ENCODE data around the gene TCHP.

The TCHP gene

GRCh38 chr12:109947521-109947920 lies 47.4 kb downstream of the TCHP start:
- peaks cover 100% of the 10 kb centered on the region for H3K36me3 ChIP-seq
- no peaks in the 10 kb centered on the region for H3K9me3 ChIP-seq
- no peak for TF ChIP-seq CTCF (IDR thresholded peaks at IDR 0.05)
- H3K27ac ChIP-seq = peak overlapping the region; percentile 71
- H3K27me3 ChIP-seq = no peaks in the 10 kb centered on the region
- H3K4me3 ChIP-seq (ENCODE audit: low read depth in 1 of 2, low read length in 1 of 2) = no peak overlapping the region
- H3K4me1 ChIP-seq (ENCODE audit: control insufficient read depth in 1 of 2, insufficient read depth in 1 of 2, low read depth in 1 of 2, low read length in 1 of 2) = peaks cover 13% of the 10 kb centered on the region in 2 experiments

- H3K27ac ChIP-seq = peak overlapping the region; percentile 71
- H3K36me3 ChIP-seq = peaks cover 100% of the 10 kb centered on the region
- H3K4me3 ChIP-seq (ENCODE audit: low read depth in 1 of 2, low read length in 1 of 2) = no peak overlapping the region
- H3K27me3 ChIP-seq = no peaks in the 10 kb centered on the region
- TF ChIP-seq CTCF (IDR thresholded peaks at IDR 0.05) = no peak
- H3K4me1 ChIP-seq (ENCODE audit: control insufficient read depth in 1 of 2, insufficient read depth in 1 of 2, low read depth in 1 of 2, low read length in 1 of 2) = peaks cover 13% of the 10 kb centered on the region in 2 experiments
- no peaks in the 10 kb centered on the region for H3K9me3 ChIP-seq
Observed at GRCh38 chr12:109948368-109948767, 48.3 kb downstream of the TCHP start.

- Histone ChIP-seq H3K27me3 (no peaks in the 10 kb centered on the region), H3K9me3 (no peaks in the 10 kb centered on the region), H3K4me1 (ENCODE audit: control insufficient read depth in 1 of 2, insufficient read depth in 1 of 2, low read depth in 1 of 2, low read length in 1 of 2) (peaks cover 13% of the 10 kb centered on the region in 2 experiments), H3K36me3 (peaks cover 100% of the 10 kb centered on the region), H3K27ac (peak overlapping the region; percentile 71), H3K4me3 (ENCODE audit: low read depth in 1 of 2, low read length in 1 of 2) (no peak overlapping the region)
- TF ChIP-seq CTCF (IDR thresholded peaks at IDR 0.05) = no peak
Observed at GRCh38 chr12:109949089-109949488, 49.0 kb downstream of the TCHP start.

- no peaks in the 10 kb centered on the region for H3K27me3 ChIP-seq
- H3K4me3 ChIP-seq (ENCODE audit: low read depth in 1 of 2, low read length in 1 of 2) = no peak overlapping the region
- H3K36me3 ChIP-seq = peaks cover 100% of the 10 kb centered on the region
- no peak for TF ChIP-seq CTCF (IDR thresholded peaks at IDR 0.05)
- H3K9me3 ChIP-seq = no peaks in the 10 kb centered on the region
- H3K4me1 ChIP-seq (ENCODE audit: control insufficient read depth in 1 of 2, insufficient read depth in 1 of 2, low read depth in 1 of 2, low read length in 1 of 2) = peaks cover 13% of the 10 kb centered on the region in 2 experiments
- H3K27ac ChIP-seq = no peak overlapping the region
Observed at GRCh38 chr12:109950625-109951024, 50.6 kb downstream of the TCHP start.

GRCh38 chr12:109951136-109951535 lies 51.1 kb downstream of the TCHP start:
- TF ChIP-seq CTCF (IDR thresholded peaks at IDR 0.05) = no peak
- Histone ChIP-seq H3K27me3 (no peaks in the 10 kb centered on the region), H3K36me3 (peaks cover 100% of the 10 kb centered on the region), H3K4me1 (ENCODE audit: control insufficient read depth in 1 of 2, insufficient read depth in 1 of 2, low read depth in 1 of 2, low read length in 1 of 2) (peaks cover 12 to 13% of the 10 kb centered on the region in 2 experiments), H3K27ac (no peak overlapping the region), H3K4me3 (ENCODE audit: low read depth in 1 of 2, low read length in 1 of 2) (no peak overlapping the region), H3K9me3 (no peaks in the 10 kb centered on the region)

- Histone ChIP-seq H3K9me3 (no peaks in the 10 kb centered on the region), H3K27ac (no peak overlapping the region), H3K27me3 (no peaks in the 10 kb centered on the region), H3K4me3 (ENCODE audit: low read depth in 1 of 2, low read length in 1 of 2) (no peak overlapping the region), H3K36me3 (peaks cover 100% of the 10 kb centered on the region), H3K4me1 (ENCODE audit: control insufficient read depth in 1 of 2, insufficient read depth in 1 of 2, low read depth in 1 of 2, low read length in 1 of 2) (peaks cover 6 to 8% of the 10 kb centered on the region in 2 experiments)
- no peak for TF ChIP-seq CTCF (IDR thresholded peaks at IDR 0.05)
Observed at GRCh38 chr12:109951751-109952150, 51.7 kb downstream of the TCHP start.
